ENCODE measurements around the gene NEK1. TPM values are rescaled to one million over a fixed set of nuclear protein-coding genes. Genes with fewer than 3 reads are reported as not detected.

The NEK1 gene
- total RNA-seq, 2 donors from 2014 or later = 12.2 to 15.1 TPM

GRCh38 chr4:169443748-169444147, 168.6 kb downstream of the NEK1 start:
- Mint-ChIP-seq H3K4me1 (peaks cover 2% of the 10 kb centered on the region), H3K4me3 (no peak overlapping the region), H3K36me3 (ENCODE audit: low read depth) (peaks cover 46% of the 10 kb centered on the region), H3K9me3 (peaks cover 34% of the 10 kb centered on the region), H3K27me3 (ENCODE audit: insufficient read depth) (no peaks in the 10 kb centered on the region), H3K27ac (no peak overlapping the region)
- H3K4me1 ChIP-seq (ENCODE audit: control insufficient read depth, insufficient read depth, low read length) = no peaks in the 10 kb centered on the region
- DNase-seq = no peak
- no peak for TF ChIP-seq CTCF (conservative IDR thresholded peaks at IDR 0.05)
- peaks cover 7% of the 10 kb centered on the region for H3K36me3 ChIP-seq (ENCODE audit: control insufficient read depth, insufficient read depth, low read length)
- WGBS, 2 experiments (ENCODE audit: insufficient coverage in 1 of 2, insufficient read length in 1 of 2) = 100% methylated on average over 1 of the region's 1 CpG; no CpG with 5 or more reads in 1 of the 2 experiments
- peaks cover 46% of the 10 kb centered on the region for H3K9me3 ChIP-seq (ENCODE audit: control insufficient read depth, low read length)
- H3K27ac ChIP-seq (ENCODE audit: low read depth, low read length) = no peak overlapping the region
- H3K27me3 ChIP-seq (ENCODE audit: control insufficient read depth, insufficient read depth, low read length, poor library complexity, severe bottlenecking) = no peaks in the 10 kb centered on the region
- H3K4me3 ChIP-seq (ENCODE audit: low read length) = no peak overlapping the region
- H3K9ac ChIP-seq (ENCODE audit: extremely low read depth, low read length, poor library complexity, severe bottlenecking) = no peak overlapping the region

- Mint-ChIP-seq H3K9me3 (peaks cover 19% of the 10 kb centered on the region), H3K4me3 (no peak overlapping the region), H3K27ac (no peak overlapping the region), H3K27me3 (ENCODE audit: insufficient read depth) (no peaks in the 10 kb centered on the region), H3K36me3 (ENCODE audit: low read depth) (peaks cover 23% of the 10 kb centered on the region), H3K4me1 (peaks cover 9% of the 10 kb centered on the region)
- no peak for TF ChIP-seq CTCF (conservative IDR thresholded peaks at IDR 0.05)
- H3K27ac ChIP-seq (ENCODE audit: low read depth, low read length) = no peak overlapping the region
- no peaks in the 10 kb centered on the region for H3K4me1 ChIP-seq (ENCODE audit: control insufficient read depth, insufficient read depth, low read length)
- no peak for DNase-seq
- H3K27me3 ChIP-seq (ENCODE audit: control insufficient read depth, insufficient read depth, low read length, poor library complexity, severe bottlenecking) = no peaks in the 10 kb centered on the region
- no peak overlapping the region for H3K9ac ChIP-seq (ENCODE audit: extremely low read depth, low read length, poor library complexity, severe bottlenecking)
- peaks cover 23% of the 10 kb centered on the region for H3K9me3 ChIP-seq (ENCODE audit: control insufficient read depth, low read length)
- 95% methylated on average over 2 to 3 of the region's 3 CpGs for WGBS, 2 experiments (ENCODE audit: insufficient coverage in 1 of 2, insufficient read length in 1 of 2)
- no peak overlapping the region for H3K4me3 ChIP-seq (ENCODE audit: low read length)
- peaks cover 7% of the 10 kb centered on the region for H3K36me3 ChIP-seq (ENCODE audit: control insufficient read depth, insufficient read depth, low read length)
These were observed 171.9 kb downstream of the NEK1 start for GRCh38 chr4:169440446-169440845.

GRCh38 chr4:169439244-169439643, 173.1 kb downstream of the NEK1 start:
- H3K4me3 ChIP-seq (ENCODE audit: low read length) = no peak overlapping the region
- no peaks in the 10 kb centered on the region for H3K27me3 ChIP-seq (ENCODE audit: control insufficient read depth, insufficient read depth, low read length, poor library complexity, severe bottlenecking)
- no peak for DNase-seq
- H3K4me1 Mint-ChIP-seq = peaks cover 9% of the 10 kb centered on the region
- H3K9me3 ChIP-seq (ENCODE audit: control insufficient read depth, low read length) = peaks cover 11% of the 10 kb centered on the region
- H3K27ac ChIP-seq (ENCODE audit: low read depth, low read length) = no peak overlapping the region
- H3K36me3 Mint-ChIP-seq (ENCODE audit: low read depth) = peaks cover 11% of the 10 kb centered on the region
- no peak overlapping the region for H3K27ac Mint-ChIP-seq
- no peaks in the 10 kb centered on the region for H3K27me3 Mint-ChIP-seq (ENCODE audit: insufficient read depth)
- peaks cover 7% of the 10 kb centered on the region for H3K9me3 Mint-ChIP-seq
- H3K36me3 ChIP-seq (ENCODE audit: control insufficient read depth, insufficient read depth, low read length) = no peaks in the 10 kb centered on the region
- H3K4me3 Mint-ChIP-seq = no peak overlapping the region
- H3K4me1 ChIP-seq (ENCODE audit: control insufficient read depth, insufficient read depth, low read length) = no peaks in the 10 kb centered on the region
- H3K9ac ChIP-seq (ENCODE audit: extremely low read depth, low read length, poor library complexity, severe bottlenecking) = no peak overlapping the region
- no CpG with 5 or more reads among the region's 1 CpG for WGBS, 2 experiments (ENCODE audit: insufficient coverage in 1 of 2, insufficient read length in 1 of 2)
- no peak for TF ChIP-seq CTCF (conservative IDR thresholded peaks at IDR 0.05)

Measured in endodermal cell (in vitro differentiated cells).